Calu3 (cell line): ENCODE measurements around the gene PAPLN. TPM values are rescaled to one million over a fixed set of nuclear protein-coding genes. Genes with fewer than 3 reads are reported as not detected.

Experiments used
- BruUV-seq: library from RNA; stranded (reverse); fragments of 400-500 nt; replicated peaks from 2 replicates; lab custom pipeline; 2021; lab: Mats Ljungman, UMichigan
- CTCF ChIA-PET: fragments of 300-600 bp; sonication (Branson Sonifier 250); formaldehyde crosslinking; loops from one replicate; lab custom pipeline; 2022; ENCODE audit warnings: antibody characterized with exemption; lab: Charles Lee
- DNase-seq: peaks from one replicate; pipeline ENCODE4 v3.0.0; 2022
- H3K27ac Mint-ChIP-seq: one replicate; pipeline ENCODE4 v1.8.0; 2022; ENCODE audit warnings: mixed read lengths; ENCODE audit not compliant: unreplicated experiment
- H3K27me3 Mint-ChIP-seq: one replicate; pipeline ENCODE4 v1.8.0; 2022; ENCODE audit warnings: mixed read lengths; ENCODE audit not compliant: unreplicated experiment
- H3K36me3 Mint-ChIP-seq: one replicate; pipeline ENCODE4 v1.8.0; 2022; ENCODE audit warnings: mild to moderate bottlenecking, moderate library complexity, mixed read lengths; ENCODE audit not compliant: insufficient read depth, unreplicated experiment
- H3K4me1 Mint-ChIP-seq: one replicate; pipeline ENCODE4 v1.8.0; 2022; ENCODE audit warnings: mild to moderate bottlenecking, low read depth, mixed read lengths; ENCODE audit not compliant: unreplicated experiment
- H3K4me3 Mint-ChIP-seq: one replicate; pipeline ENCODE4 v1.8.0; 2022; ENCODE audit warnings: mild to moderate bottlenecking, low read depth, moderate library complexity, mixed read lengths; ENCODE audit not compliant: unreplicated experiment
- H3K9me3 Mint-ChIP-seq: one replicate; pipeline ENCODE4 v1.8.0; 2022; ENCODE audit warnings: low read depth, mixed read lengths; ENCODE audit not compliant: unreplicated experiment
- intact Hi-C: fragments of 100-400 bp; cut with micrococcal nuclease; formaldehyde crosslinking; loops from one replicate; pipeline ENCODE4 v1.10.0; 2022; ENCODE audit not compliant: unreplicated experiment
- total RNA-seq: library from RNA; stranded (reverse); gene quantifications from 2 replicates; pipeline ENCODE4 v1.2.3, GENCODE V29; 2022
- TF ChIP-seq, protein P1 (sequence below): fragments of 200-600 bp; IDR thresholded peaks from one replicate; pipeline ENCODE4 v1.8.0; 2022; ENCODE audit warnings: antibody characterized with exemption; ENCODE audit not compliant: unreplicated experiment

PAPLN gene
- total RNA-seq, 1 experiment from 2014 or later = 0.17 TPM

DNA sequence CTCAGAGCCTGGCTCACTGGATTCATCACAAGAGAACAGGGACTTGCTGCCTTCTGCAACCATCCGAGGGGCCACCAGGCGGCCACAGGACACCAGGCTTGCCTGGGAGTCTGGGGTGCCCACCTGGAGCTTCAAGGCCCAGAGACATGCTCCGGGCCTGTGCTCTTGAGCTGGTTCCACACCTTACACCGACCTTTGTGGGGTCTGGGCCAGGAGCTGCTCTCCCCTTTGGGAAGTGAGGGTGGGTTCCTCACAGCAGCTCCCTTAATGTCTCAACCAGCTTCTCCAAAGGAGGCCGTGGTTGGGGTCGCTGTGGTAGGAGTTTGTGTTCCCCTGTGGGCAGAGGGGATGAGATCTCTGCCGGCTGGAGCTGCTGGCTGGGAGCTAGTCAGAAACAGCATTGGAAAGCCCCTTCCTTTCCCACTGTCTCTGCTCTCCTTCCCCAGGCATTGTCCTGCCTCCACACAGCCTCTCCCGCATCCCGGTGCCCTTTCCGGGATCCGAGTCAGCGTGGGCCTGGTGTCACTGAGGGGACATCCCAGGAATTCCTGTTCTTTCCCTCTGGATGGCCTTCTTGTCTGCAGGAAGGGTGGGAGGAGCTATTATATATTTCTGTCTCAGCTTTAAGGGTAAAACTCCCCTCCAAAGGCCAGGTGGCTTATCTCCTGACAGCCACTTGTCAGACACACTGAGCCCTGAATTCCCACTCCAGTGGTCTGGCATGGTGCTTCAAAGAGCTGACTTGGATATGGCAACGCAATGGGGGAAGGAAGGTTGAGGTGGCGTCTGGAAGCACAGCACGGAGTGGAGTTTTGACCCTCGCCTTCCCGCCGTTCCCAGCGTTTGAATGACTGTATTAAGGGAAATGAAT, 5.1 kb upstream of the PAPLN start:
- Mint-ChIP-seq H3K9me3 (no peaks in the 10 kb centered on the region), H3K27me3 (peaks cover 53% of the 10 kb centered on the region), H3K36me3 (peaks cover 9% of the 10 kb centered on the region), H3K4me3 (no peak overlapping the region), H3K27ac (no peak overlapping the region), H3K4me1 (peaks cover 40% of the 10 kb centered on the region)
- intact Hi-C loops = no loop called here
- TF ChIP-seq, protein P1, sequence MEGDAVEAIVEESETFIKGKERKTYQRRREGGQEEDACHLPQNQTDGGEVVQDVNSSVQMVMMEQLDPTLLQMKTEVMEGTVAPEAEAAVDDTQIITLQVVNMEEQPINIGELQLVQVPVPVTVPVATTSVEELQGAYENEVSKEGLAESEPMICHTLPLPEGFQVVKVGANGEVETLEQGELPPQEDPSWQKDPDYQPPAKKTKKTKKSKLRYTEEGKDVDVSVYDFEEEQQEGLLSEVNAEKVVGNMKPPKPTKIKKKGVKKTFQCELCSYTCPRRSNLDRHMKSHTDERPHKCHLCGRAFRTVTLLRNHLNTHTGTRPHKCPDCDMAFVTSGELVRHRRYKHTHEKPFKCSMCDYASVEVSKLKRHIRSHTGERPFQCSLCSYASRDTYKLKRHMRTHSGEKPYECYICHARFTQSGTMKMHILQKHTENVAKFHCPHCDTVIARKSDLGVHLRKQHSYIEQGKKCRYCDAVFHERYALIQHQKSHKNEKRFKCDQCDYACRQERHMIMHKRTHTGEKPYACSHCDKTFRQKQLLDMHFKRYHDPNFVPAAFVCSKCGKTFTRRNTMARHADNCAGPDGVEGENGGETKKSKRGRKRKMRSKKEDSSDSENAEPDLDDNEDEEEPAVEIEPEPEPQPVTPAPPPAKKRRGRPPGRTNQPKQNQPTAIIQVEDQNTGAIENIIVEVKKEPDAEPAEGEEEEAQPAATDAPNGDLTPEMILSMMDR = peak; percentile 60
- CTCF ChIA-PET = interaction anchor here (0.6 to 1.2 kb wide), 5 partner anchors 8 to 258 kb away, joined by 3 read pairs; partner anchors contain the start of gene RIOX1
- DNase-seq = peak; percentile 60
- BruUV-seq = no TSS peak

DNA sequence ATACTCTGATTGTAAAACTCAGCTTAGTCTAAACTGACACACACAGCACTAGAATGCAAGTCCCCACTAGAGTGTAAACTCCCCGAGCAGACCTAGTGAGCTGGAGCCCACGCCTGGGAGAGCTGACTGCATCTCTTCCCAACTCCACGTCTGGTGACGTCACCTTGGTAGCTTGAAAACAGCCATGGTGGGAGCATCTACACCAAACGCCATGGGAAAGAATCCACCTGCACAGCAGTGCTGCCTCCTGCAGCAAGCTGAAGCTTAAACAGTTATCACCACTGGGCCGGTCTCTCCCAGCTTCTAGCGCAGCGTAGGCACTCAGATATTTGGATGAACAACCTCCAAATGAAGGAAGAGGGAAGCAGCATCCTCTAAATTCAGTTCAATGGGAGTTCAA, 4.3 kb upstream of the PAPLN start:
- H3K4me3 Mint-ChIP-seq = no peak overlapping the region
- H3K9me3 Mint-ChIP-seq = no peaks in the 10 kb centered on the region
- peaks cover 8% of the 10 kb centered on the region for H3K36me3 Mint-ChIP-seq
- BruUV-seq = no TSS peak
- peaks cover 39% of the 10 kb centered on the region for H3K4me1 Mint-ChIP-seq
- H3K27me3 Mint-ChIP-seq = peaks cover 60% of the 10 kb centered on the region
- no peak for DNase-seq
- intact Hi-C loops = no loop called here
- CTCF ChIA-PET = no interaction called here
- TF ChIP-seq, protein P1 = no peak
- no peak overlapping the region for H3K27ac Mint-ChIP-seq

DNA sequence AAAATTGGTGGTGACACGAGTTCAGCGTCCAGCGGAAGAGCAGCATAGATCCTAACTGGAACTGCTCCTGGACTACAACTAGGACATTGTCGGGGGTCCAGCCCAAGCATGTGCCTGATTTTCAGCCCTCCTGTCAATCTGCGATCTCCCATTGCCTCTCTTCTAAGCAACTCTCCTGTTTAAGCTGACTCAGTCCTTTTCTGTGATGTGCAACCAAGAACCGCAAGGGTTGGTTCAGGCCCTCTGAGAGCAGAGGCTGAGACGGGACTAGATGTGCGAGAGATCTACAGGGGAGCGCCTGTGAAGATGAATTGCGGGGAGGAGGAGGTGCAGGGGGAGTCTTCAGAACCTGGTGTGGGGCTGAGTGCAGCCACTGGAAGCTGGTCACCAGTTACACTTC, 3.7 kb upstream of the PAPLN start:
- Mint-ChIP-seq H3K4me3 (no peak overlapping the region), H3K9me3 (no peaks in the 10 kb centered on the region), H3K27ac (no peak overlapping the region), H3K36me3 (peaks cover 2% of the 10 kb centered on the region), H3K4me1 (peaks cover 38% of the 10 kb centered on the region), H3K27me3 (peaks cover 65% of the 10 kb centered on the region)
- TF ChIP-seq, protein P1 = no peak
- intact Hi-C loops = no loop called here
- BruUV-seq = no TSS peak
- CTCF ChIA-PET = no interaction called here
- no peak for DNase-seq

DNA sequence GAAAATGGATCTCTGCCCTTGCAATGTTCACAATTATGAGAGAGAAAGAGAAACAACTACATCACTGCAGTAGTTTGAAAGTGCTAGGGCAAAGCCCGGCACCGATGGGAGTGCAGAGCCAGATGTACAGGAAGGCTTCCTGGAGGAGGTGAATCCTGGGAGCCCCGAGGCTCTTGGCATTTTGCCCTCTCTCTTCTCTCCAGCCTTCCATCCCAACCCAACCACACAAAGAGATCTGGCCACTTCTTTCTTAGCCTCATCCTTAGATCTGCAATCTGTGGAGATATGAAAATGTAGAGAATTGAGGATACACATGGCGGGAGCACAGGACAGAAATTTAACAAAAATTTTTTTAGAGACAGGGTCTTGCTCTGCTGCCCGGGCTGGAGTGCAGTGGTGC, 3.3 kb upstream of the PAPLN start:
- TF ChIP-seq, protein P1 = no peak
- intact Hi-C loops = no loop called here
- Mint-ChIP-seq H3K9me3 (no peaks in the 10 kb centered on the region), H3K27me3 (peaks cover 70% of the 10 kb centered on the region), H3K4me1 (peaks cover 38% of the 10 kb centered on the region), H3K4me3 (no peak overlapping the region), H3K36me3 (no peaks in the 10 kb centered on the region), H3K27ac (no peak overlapping the region)
- CTCF ChIA-PET = no interaction called here
- BruUV-seq = no TSS peak
- DNase-seq = no peak
